ENCODE measurements around the gene VWA2.

VWA2 gene

GRCh38 chr10:114311496-114312209 lies 72.6 kb downstream of the VWA2 start:
- ChIA-PET POLR2A (no interaction called here), CTCF (interaction anchor here (2.3 kb wide), 1 partner anchor 8 kb away, joined by 11 read pairs; no protein-coding TSS in a partner anchor)
- TF ChIP-seq CTCF (IDR thresholded peaks at IDR 0.05; ENCODE audit: control extremely low read depth, extremely low read depth, low read depth, missing control alignments), result no peak
- no peak for DNase-seq (ENCODE audit: extremely low spot score)

GRCh38 chr10:114313139-114313538 lies 74.1 kb downstream of the VWA2 start:
- ChIA-PET POLR2A (no interaction called here), CTCF (interaction anchor here (1.1 to 2.3 kb wide), 2 partner anchors 9 to 23 kb away, joined by 3 to 11 read pairs; no protein-coding TSS in a partner anchor)
- no peak for DNase-seq (ENCODE audit: extremely low spot score)
- no peak for TF ChIP-seq CTCF (IDR thresholded peaks at IDR 0.05; ENCODE audit: control extremely low read depth, extremely low read depth, low read depth, missing control alignments)

GRCh38 chr10:114313866-114314265 lies 74.8 kb downstream of the VWA2 start:
- no peak for TF ChIP-seq CTCF (IDR thresholded peaks at IDR 0.05; ENCODE audit: control extremely low read depth, extremely low read depth, low read depth, missing control alignments)

GRCh38 chr10:114315566-114316420 lies 76.7 kb downstream of the VWA2 start:
- ChIA-PET POLR2A (no interaction called here), CTCF (interaction anchor here (1.2 to 2.9 kb wide), 4 partner anchors 9 to 63 kb away, joined by 3 to 15 read pairs (median 6); no protein-coding TSS in a partner anchor)
- TF ChIP-seq CTCF (IDR thresholded peaks at IDR 0.05; ENCODE audit: control extremely low read depth, extremely low read depth, low read depth, missing control alignments), result no peak
- DNase-seq (ENCODE audit: extremely low spot score), result no peak

More at GRCh38 chr10:114313866-114314265, 74.8 kb downstream of the VWA2 start:
- ChIA-PET POLR2A (no interaction called here), CTCF (interaction anchor here (2.3 kb wide), 1 partner anchor 10 kb away, joined by 11 read pairs; no protein-coding TSS in a partner anchor)
- DNase-seq (ENCODE audit: extremely low spot score), result no peak

- CTCF ChIA-PET, result interaction anchor here (1.3 to 2.9 kb wide), 3 partner anchors 9 to 13 kb away, joined by 4 to 15 read pairs (median 6); no protein-coding TSS in a partner anchor
These were observed 77.7 kb downstream of the VWA2 start for GRCh38 chr10:114316744-114317143.

More at GRCh38 chr10:114316744-114317143, 77.7 kb downstream of the VWA2 start:
- TF ChIP-seq CTCF (IDR thresholded peaks at IDR 0.05; ENCODE audit: control extremely low read depth, extremely low read depth, low read depth, missing control alignments), result no peak
- POLR2A ChIA-PET, result no interaction called here
- DNase-seq (ENCODE audit: extremely low spot score), result no peak
